Activated CD8-positive, alpha-beta memory T cell treated with anti-CD3 and anti-CD28 coated beads for 1 hour (primary cell): Measurements from ENCODE around the gene KIF21B.
A peak's percentile ranks its signal among the peaks of the same experiment; 100 is the strongest.

Experiments
- DNase-seq, 2 donors: peaks; one replicate each; pipeline ENCODE4 v3.0.0-alpha.2; 2020; ENCODE audit warnings: low read depth in 1 of 2; ENCODE audit errors: extremely low read depth in 1 of 2

KIF21B gene, protein sequence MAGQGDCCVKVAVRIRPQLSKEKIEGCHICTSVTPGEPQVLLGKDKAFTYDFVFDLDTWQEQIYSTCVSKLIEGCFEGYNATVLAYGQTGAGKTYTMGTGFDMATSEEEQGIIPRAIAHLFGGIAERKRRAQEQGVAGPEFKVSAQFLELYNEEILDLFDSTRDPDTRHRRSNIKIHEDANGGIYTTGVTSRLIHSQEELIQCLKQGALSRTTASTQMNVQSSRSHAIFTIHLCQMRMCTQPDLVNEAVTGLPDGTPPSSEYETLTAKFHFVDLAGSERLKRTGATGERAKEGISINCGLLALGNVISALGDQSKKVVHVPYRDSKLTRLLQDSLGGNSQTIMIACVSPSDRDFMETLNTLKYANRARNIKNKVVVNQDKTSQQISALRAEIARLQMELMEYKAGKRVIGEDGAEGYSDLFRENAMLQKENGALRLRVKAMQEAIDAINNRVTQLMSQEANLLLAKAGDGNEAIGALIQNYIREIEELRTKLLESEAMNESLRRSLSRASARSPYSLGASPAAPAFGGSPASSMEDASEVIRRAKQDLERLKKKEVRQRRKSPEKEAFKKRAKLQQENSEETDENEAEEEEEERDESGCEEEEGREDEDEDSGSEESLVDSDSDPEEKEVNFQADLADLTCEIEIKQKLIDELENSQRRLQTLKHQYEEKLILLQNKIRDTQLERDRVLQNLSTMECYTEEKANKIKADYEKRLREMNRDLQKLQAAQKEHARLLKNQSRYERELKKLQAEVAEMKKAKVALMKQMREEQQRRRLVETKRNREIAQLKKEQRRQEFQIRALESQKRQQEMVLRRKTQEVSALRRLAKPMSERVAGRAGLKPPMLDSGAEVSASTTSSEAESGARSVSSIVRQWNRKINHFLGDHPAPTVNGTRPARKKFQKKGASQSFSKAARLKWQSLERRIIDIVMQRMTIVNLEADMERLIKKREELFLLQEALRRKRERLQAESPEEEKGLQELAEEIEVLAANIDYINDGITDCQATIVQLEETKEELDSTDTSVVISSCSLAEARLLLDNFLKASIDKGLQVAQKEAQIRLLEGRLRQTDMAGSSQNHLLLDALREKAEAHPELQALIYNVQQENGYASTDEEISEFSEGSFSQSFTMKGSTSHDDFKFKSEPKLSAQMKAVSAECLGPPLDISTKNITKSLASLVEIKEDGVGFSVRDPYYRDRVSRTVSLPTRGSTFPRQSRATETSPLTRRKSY (N-terminal part only)

DNA sequence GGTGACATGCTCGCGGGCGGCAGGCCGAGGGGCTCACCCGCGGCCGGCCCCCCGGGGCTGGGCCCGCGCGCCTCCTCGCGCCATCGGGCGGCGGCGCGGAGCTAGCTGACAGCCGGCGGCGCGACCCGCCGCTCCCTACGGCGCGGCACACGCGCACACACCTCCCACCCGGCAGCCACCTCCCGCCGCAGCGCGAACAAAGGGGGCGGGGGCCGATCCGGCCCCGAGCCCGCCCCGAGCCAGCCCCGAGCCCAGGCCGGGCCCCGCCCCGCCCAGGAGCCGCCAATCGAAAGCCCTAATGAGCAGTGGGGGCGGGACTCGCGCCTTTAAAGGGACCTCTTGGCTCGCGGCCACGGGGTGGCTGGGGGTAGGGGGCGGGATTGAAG is at the start of gene KIF21B:
KIF21B (minus strand) TSS at position 198 of the 386 bp plus-strand sequence. CDS start 331 bp downstream, outside the sequence.
- peak; percentile 69 to 89 for DNase-seq

DNA sequence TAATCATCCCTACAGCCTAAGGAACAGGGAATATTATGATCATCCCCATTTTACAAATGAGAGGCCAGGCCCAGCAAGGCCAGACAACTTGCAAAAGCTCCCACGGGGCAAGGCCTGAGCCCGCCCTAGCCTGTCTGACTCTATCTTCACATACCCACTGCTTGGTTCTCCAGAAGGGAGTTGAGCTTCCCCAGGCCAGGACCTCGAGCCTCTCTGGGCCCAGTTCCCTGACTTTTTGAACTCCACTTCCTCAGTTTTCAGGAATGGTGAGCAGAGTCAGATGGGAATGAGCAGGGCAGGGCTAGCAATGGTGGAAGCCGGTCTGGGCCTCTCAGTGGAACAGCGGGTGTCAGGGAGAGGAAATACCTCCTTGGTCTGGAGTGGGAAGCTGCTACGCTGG is 49.4 kb upstream of the KIF21B start:
- DNase-seq: no peak

DNA sequence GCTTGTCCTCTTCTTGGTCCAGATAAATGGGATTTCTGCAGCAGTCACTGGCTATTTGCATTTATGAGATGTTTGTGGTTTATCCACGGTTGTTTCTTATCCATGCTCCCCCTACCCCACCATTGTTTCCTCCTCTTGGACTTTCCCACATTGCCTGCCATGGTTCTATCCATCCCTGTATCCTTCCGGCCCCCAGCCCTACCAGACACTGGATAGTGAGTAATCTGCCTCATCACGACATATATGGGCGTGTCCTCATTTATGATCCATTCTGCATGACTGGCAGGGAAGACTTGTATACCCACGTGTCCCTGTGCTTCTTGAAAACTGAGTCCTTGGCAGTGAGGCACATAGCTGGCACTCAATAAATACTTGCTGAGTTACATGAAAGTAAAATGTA is 48.6 kb upstream of the KIF21B start:
- DNase-seq: no peak

DNA sequence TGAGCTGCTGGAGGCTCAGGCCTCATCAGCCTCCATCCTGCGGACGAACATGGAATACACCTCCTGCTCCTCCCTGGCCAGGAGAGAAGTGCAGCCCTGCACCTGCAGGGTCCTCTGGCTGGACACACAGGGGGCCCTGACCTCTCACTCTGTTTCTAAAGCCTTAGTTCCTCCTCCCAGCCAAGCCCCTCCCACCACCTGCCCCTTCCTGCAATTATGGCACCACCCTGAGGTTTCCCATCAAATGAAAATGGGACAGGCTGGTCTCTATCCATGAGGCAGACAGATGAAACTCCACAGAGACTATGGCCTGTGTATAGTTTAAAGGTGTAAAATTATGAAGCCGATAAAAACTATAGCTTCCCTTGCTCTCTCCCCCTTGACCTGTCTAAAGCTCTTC is 46.1 kb upstream of the KIF21B start:
- no peak for DNase-seq

DNA sequence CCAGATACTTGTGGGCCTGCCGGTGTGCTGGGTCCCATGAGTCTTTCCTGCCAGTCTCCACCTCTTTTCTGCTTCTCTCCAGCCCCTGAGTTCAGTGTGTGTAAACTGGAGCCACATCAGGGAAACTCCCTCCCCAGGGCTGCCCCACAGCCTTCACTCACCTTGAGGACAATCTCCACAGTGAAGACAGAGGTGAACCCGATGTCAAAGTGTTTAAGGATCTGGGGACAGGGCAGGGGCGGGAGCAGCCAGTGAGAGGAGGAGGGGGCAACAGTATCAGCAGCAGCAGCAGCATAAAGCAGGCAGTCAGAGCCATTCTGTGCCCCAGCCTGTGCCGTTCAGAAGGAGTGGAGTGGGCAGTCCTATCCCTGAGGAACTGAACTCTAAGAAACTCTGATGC is 45.5 kb upstream of the KIF21B start:
- no peak for DNase-seq

DNA sequence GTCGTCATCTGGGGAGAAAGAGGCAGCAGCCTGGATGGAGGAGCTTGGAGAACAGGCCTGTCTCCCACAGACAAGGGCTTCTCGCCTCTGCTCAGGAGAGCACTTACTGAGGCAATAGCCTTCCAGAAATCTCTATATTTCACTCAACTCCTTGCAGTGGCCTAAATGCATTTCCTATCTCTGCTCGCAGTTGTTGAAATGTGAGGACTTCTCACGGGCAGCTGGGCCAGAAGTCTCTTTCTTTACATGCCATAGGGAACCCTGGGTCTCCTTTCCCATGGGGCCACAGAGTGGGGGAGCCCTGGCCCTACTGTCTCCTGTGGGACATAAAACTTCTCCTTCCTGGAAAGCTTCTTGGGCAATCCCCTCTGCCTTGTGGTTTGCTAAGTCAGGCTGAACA is 43.5 kb upstream of the KIF21B start:
- no peak for DNase-seq

DNA sequence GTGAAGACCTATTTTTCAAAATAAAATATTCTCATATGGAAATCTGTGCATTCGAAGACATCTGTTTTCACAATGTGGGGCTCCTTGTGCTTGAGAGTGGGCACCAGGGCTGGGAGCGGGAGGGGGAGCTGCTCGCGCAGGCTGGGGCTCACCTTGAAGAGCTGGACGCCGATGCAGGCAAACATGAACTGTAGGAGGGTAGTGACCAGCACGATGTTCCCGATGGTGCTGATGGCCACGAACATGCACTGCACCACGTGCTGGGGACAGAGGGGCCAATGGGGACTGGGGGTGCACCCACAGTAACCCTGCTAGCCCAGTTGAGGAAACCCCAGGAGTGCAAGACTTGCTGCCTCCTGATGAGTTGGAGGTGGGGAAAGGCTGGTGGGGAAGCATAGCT is 42.2 kb upstream of the KIF21B start:
- no peak for DNase-seq

DNA sequence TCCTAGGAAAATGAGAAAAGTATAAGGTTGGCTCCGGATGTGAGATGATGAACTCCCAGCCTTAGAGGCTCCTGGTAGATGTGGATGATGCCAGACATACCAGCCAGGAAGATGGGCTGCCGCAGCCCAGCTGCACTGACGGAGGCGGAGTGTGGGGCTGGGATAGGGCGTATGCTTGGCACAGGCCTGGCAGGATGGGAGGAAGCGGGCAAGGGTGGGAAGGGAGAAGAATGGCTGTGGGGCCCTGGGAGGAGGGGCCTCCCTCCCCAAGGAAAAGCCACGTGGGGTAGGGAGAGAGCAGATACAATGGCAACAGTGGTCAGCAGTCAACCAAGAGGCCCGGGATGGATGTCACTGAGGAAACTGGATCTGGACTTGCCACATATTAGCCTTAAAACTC is 41.3 kb upstream of the KIF21B start:
- no peak for DNase-seq

DNA sequence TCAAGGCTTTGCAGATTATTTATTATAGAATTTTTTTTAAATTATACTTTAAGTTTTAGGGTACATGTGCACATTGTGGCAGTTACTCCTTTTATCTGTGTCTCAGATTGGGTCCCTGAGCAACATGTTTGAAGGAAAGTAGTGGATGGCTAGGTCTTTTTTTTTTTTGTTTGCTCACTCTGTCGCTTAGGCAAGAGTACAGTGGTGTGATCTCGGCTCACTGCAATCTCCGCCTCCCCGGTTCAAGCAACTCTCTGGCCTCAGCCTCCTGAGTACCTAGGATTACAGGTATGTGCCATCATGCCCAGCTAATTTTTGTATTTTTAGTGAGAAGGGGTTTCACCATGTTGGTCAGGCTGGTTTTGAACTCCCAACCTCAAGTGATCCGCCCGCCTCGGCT is 39.6 kb upstream of the KIF21B start:
- no peak for DNase-seq

DNA sequence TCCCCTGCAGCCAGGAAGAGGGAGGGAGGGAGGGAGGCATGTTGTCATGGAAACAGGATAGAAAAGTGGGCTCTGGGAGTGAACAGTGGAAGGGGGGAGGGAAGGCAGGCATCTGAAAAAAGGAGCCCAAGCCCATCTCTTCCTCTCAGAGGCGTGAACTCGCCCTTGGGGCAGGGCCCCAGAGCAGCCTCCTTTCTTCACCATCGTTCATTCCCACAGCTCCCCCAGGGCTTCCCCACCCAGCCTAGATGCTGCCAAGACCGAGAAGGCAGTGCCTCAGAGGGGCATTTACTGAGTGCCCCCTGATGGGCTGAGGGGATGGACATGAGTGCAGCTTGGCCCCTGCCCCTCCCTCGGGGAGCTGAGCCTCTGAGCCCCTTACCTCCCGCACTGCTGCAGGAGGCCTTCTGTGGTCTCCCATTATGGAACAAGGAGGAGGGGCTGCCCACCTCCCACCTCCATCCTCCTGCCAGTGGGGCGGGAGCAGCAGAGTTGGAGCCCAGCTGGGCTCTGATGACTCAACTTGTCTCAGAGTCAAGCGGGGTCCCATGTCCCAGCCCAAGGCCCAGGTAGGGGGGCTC is 39.1 kb upstream of the KIF21B start:
- DNase-seq: no peak

DNA sequence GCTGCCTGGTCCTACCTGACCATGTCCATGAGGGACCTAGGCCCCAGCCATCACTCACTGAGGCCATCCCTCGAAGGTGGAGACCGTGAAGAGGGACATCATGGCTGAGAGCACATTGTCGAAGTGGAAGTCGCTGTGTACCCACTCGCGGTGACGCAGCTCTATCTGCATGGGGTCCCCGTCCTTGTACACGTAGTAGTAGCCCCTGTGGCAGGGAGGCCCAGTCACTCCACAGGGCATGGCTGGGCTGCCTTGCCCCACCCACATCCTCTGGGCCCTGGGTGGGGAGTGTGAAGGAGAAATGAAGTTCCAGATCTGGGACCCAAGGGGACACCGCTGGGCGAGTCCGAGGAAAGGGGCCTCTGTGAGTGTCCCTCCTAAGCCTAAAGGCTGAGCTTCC is 38.4 kb upstream of the KIF21B start:
- no peak for DNase-seq

DNA sequence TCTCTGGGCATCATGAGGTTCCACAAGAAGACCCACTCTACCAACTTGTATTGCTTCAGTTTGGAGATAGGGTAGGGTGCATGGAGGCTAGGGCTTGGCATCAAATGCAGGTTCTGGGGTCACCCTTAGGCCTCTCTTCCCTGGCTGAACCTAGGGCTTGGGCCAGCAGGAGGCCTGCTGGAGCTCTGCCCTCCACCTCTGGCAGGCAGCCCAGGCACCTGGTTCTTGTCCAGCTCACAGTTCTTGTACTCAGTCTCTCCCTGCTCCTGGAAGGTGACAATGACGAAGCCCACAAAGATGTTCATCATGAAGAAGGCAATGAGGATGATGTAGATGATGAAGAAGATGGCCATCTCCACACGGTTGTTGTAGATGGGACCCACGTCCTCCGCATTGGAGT is 37.5 kb upstream of the KIF21B start:
- no peak for DNase-seq

DNA sequence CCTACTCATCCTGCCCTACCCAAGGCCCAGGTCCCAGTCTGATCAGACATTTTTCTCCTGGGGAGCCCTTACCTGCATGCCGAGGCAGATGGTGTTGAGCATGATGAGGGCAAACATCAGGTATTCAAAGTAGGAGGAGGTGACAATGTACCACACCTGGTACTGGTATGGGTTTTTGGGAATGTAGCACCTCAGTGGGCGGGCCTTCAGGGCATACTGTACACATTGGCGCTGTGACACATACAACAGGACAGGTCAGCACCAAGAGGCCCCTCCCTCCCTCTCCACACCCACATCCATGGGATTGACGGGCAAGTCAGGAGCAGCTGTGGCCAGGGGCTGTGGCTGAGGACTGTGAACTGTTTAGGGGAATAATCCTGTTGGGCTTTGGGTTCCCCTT is 37.1 kb upstream of the KIF21B start:
- DNase-seq: no peak

DNA sequence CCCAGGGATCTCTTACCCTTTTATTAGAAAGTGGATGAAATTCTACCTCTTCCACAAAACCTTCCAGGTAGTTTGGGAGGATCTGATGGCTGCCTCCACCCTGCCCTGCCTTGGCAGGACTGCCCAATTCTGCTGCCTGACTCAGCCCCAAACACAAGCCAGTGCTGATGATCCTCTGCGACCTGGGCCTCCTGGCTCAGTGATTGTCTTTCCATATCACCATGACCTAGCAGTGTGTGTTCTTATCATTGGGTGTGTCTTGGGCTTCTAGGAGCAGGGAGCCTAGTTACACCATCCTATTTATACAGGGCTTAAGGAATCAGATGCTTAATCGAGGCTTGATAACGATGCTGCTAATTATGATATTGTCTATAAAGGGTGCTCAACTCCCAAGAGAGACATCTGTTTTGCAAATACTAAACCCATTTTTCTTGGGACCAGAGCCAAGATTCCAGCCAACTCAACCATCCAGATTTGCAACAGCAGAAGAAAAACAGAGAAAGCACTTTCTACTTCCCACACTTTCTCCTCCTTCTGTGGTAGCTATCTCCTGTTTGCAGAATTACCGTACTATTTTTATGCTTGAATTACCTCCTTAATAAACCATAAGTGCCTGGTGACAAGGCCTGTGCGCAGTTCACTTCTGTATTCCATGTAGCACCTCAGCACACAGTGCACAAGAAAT is 36.5 kb upstream of the KIF21B start:
- DNase-seq: no peak

DNA sequence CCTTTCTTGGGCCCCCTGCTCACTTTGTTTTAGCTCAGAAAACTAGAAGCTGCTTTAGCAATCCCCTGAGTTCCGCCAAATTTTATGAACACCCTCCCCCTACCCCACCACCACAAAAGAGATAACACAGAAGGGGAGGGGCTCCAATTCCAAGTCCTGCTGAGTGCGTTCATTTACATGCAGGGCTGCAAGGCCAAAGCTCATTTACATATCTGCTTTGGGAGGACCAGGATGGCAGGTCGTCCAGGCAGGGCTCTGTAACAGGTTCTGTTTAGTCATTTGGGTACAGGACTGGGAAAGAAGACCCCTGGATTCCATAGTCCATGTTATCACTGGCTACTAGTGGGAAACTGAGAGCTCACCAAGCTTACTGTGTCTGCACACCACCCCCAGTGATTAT is 35.9 kb upstream of the KIF21B start:
- DNase-seq: no peak

DNA sequence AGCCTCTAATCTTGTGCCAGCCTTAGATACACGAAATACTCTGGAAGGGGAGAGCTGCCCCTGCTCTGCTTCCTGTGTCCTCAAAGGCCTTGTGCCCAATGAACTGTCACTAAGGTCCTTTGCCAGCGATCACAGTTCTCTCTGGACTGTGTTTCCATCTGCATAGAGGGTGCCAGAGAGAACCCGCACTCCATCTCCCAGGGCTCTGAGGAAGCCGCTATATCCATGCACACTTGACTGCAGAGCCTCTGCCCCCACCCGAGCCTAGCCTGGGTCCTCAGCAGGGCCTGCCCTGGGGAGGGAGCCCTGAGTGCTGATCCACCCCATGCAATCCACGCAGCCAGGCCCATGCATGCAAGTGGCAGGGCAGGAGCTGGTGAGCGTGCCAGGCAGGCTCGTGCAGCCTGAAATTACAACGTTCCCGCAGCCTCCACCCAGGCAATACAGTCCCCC is 30.6 kb upstream of the KIF21B start:
- DNase-seq: no peak

DNA sequence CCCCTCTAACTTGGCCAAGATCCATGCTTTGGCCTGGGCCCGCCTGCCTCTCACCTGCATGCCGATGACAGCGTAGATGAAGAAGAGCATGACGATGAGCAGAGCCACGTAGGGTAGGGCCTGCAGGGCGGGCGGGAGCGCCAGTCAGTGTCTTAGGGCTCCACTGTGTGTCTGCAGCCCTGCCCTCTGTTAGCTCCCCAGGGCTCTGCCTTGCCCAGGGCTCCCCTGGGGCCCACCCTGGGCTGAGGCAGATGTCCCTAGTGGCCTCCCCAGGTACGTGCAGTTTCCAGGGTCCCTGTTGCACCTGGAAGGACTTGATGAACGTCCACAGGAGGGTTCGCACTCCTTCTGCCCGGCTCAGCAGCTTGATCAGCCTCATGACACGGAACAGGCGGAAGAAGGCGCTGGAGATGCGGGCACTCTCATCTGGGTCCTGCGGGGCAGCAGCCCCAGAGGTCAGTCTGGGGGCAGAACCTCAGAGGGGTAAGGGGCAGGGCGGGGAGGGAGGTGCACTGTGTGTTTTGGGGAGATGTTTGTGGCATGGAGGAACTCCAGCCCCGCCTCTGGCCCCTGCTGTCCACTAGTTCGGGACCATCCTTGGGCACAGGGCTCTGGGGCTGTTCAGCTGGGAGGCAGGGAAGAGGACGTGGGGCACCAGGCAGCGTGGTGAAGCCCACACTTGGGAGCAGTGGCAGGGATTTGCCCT is 29.8 kb upstream of the KIF21B start:
- DNase-seq: no peak

DNA sequence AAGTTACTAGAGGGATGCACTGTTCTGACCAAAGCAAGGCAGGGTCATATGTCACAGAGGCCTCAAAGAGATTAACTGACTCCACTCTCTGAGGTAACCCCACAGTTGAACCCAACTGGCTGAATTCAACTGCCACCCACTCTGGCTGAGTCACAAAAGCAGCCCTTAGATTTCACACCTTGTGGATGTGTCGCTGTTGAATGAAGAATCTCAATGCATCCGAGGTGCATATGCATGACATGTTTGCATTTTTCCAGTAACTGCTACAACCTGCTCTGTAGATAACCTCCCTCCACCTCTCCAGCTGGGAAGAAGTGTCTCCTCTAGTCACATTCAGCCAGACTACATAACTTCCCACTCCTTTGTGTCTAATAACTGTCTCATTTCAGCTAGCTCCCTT is 27.9 kb upstream of the KIF21B start:
- DNase-seq: no peak

DNA sequence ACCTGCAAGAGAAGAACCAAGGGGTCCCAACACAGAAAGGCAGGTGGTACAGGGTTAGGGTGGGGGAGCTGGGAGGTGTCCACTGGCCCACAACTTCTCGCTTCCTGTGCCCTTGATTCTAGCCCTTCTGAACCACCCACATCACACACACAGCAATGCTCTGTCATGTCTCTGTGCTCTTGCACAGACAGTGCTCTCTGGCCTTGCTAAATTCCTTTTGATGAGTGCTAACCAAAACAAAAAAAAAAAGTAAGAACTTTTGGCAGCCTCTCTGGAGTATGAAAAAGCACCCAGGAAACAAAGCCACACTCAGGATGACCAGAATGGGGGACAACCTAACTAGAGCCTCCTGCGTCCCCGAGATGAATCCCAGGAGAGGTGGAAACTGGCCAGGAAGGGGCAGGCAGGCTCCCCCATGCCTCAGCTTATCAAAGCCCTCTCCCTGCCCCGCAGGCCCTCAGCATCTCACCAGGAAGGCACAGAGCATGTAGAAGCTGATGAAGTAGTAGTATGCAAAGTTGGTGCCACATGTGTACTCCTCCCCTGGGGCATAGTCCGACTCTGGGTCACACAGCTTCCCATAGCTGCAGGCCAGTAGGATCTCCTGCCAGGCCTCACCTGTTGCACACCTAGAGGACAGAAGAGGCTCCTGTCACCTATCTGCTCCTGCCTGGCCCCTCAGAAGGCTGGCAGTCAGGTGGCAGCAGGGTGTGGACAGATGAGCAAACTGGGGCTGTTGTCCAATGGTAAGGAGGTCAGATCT is 27.2 kb upstream of the KIF21B start:
- no peak for DNase-seq
